ENCODE results near the gene PLEKHG5. TPM values are rescaled to one million over a fixed set of nuclear protein-coding genes. Genes with fewer than 3 reads are reported as not detected.

PLEKHG5 gene
- total and polyA plus RNA-seq, 11 donors: 7.2 to 20.2 (median 15.2) TPM

GRCh38 chr1:6419397-6419803 is 72.1 kb downstream of the PLEKHG5 start:
- no peak for DNase-seq
- TF ChIP-seq POLR2A (IDR thresholded peaks at IDR 0.05): no peak
- no peak for TF ChIP-seq CTCF (IDR thresholded peaks at IDR 0.05)
- intact Hi-C loops (cut with DNase I): no loop called here
- no peak for ATAC-seq
- Histone ChIP-seq H3K27ac (no peak overlapping the region), H3K4me1 (peaks cover 2 to 41% (median 36%) of the 10 kb centered on the region in 12 donors), H3K36me3 (no peaks in the 10 kb centered on the region), H3K9me3 (no peaks in the 10 kb centered on the region), H3K4me3 (peak overlapping the region; percentile 14 to 55 (median 42)), H3K27me3 (peaks cover 68 to 100% (median 93%) of the 10 kb centered on the region in 9 donors)
- WGBS, 4 donors: 0 to 3% (median 3%) methylated on average over 13 to 48 of the region's 48 CpGs

GRCh38 chr1:6418668-6419396 is 72.6 kb downstream of the PLEKHG5 start:
- Histone ChIP-seq H3K36me3 (no peaks in the 10 kb centered on the region), H3K27ac (no peak overlapping the region), H3K9me3 (no peaks in the 10 kb centered on the region), H3K4me1 (peaks cover 2 to 38% (median 30%) of the 10 kb centered on the region in 12 donors), H3K4me3 (peak overlapping the region in 8 of 12 donors; percentile 16 to 55 (median 42)), H3K27me3 (peaks cover 63 to 100% (median 93%) of the 10 kb centered on the region in 9 donors)
- 7 to 12% (median 8%) methylated on average over 18 to 69 of the region's 69 CpGs for WGBS, 4 donors
- no peak for DNase-seq
- TF ChIP-seq CTCF (IDR thresholded peaks at IDR 0.05): no peak
- no peak for TF ChIP-seq POLR2A (IDR thresholded peaks at IDR 0.05)
- intact Hi-C loops (cut with DNase I): no loop called here
- ATAC-seq: no peak

GRCh38 chr1:6417961-6418667 is 73.4 kb downstream of the PLEKHG5 start:
- DNase-seq: no peak
- Histone ChIP-seq H3K36me3 (no peaks in the 10 kb centered on the region), H3K27ac (no peak overlapping the region), H3K4me1 (peaks cover 2 to 31% (median 23%) of the 10 kb centered on the region in 12 donors), H3K4me3 (no peak overlapping the region), H3K9me3 (no peaks in the 10 kb centered on the region), H3K27me3 (peaks cover 57 to 99% (median 92%) of the 10 kb centered on the region in 9 donors)
- intact Hi-C loops (cut with DNase I): no loop called here
- WGBS, 4 donors: 68 to 80% (median 71%) methylated on average over 6 to 8 of the region's 8 CpGs
- TF ChIP-seq CTCF (IDR thresholded peaks at IDR 0.05): no peak
- TF ChIP-seq POLR2A (IDR thresholded peaks at IDR 0.05): no peak
- ATAC-seq: no peak

Small RNA genes lying within 50 kb of the gene (microRNA-seq; reads per million reads assigned to microRNA genes)
- 0 reads per million in 4 donors for gene MIR4252

Other genes with a start within 250 kb of the PLEKHG5 start
- gene HES3, start 247.5 kb downstream of the PLEKHG5 start, total RNA-seq: not detected
- not detected for gene HES3, start 247.5 kb downstream of the PLEKHG5 start, polyA plus RNA-seq
- gene GPR153, start 230.6 kb downstream of the PLEKHG5 start, total RNA-seq: 10 to 100 TPM in 1 of 9 donors, 1 to 10 TPM in 8; 2.7 to 30.0 (median 4.8) TPM
- 1 to 10 TPM; 2.7 to 4.7 TPM for gene GPR153, start 230.6 kb downstream of the PLEKHG5 start, polyA plus RNA-seq
- 10 to 100 TPM in 7 of 9 donors, 1 to 10 TPM in 2; 5.7 to 34.0 (median 12.6) TPM for gene ACOT7, start 97.9 kb downstream of the PLEKHG5 start, total RNA-seq
- 10 to 100 TPM in 1 of 2 donors, 1 to 10 TPM in 1; 6.2 to 38.9 TPM for gene ACOT7, start 97.9 kb downstream of the PLEKHG5 start, polyA plus RNA-seq
- gene HES2, start 71.7 kb downstream of the PLEKHG5 start, total RNA-seq: under 1 TPM in 1 of 9 donors, not detected in 8; 0.14 TPM
- under 1 TPM; 0.04 to 0.12 TPM for gene HES2, start 71.7 kb downstream of the PLEKHG5 start, polyA plus RNA-seq
- 1 to 10 TPM in 1 of 9 donors, under 1 TPM in 3, not detected in 5; 0.15 to 1.3 (median 0.42) TPM for gene ESPN, start 66.9 kb downstream of the PLEKHG5 start, total RNA-seq
- under 1 TPM in 1 of 2 donors, not detected in 1; 0.10 TPM for gene ESPN, start 66.9 kb downstream of the PLEKHG5 start, polyA plus RNA-seq
- 10 to 100 TPM in 3 of 9 donors, 1 to 10 TPM in 6; 5.2 to 11.6 (median 9.3) TPM for gene TNFRSF25, start 25.5 kb downstream of the PLEKHG5 start, total RNA-seq
- gene TNFRSF25, start 25.5 kb downstream of the PLEKHG5 start, polyA plus RNA-seq: 10 to 100 TPM in 1 of 2 donors, 1 to 10 TPM in 1; 4.7 to 17.5 TPM
- 10 to 100 TPM; 13.1 to 20.6 (median 16.5) TPM for gene NOL9, start 62.8 kb upstream of the PLEKHG5 start, total RNA-seq
- gene NOL9, start 62.8 kb upstream of the PLEKHG5 start, polyA plus RNA-seq: 1 to 10 TPM; 5.7 to 5.8 TPM
- not detected for gene TAS1R1, start 63.6 kb upstream of the PLEKHG5 start, total RNA-seq
- gene TAS1R1, start 63.6 kb upstream of the PLEKHG5 start, polyA plus RNA-seq: not detected
- gene ZBTB48, start 88.3 kb upstream of the PLEKHG5 start, total RNA-seq: 10 to 100 TPM in 7 of 9 donors, 1 to 10 TPM in 2; 6.4 to 23.1 (median 11.8) TPM
- 10 to 100 TPM; 12.4 to 17.0 TPM for gene ZBTB48, start 88.3 kb upstream of the PLEKHG5 start, polyA plus RNA-seq
- 100 to 1,000 TPM in 1 of 9 donors, 10 to 100 TPM in 8; 38.7 to 179 (median 65.4) TPM for gene KLHL21, start 111.2 kb upstream of the PLEKHG5 start, total RNA-seq
- gene KLHL21, start 111.2 kb upstream of the PLEKHG5 start, polyA plus RNA-seq: 10 to 100 TPM; 28.6 to 47.8 TPM
- gene PHF13, start 122.1 kb upstream of the PLEKHG5 start, total RNA-seq: 10 to 100 TPM in 2 of 9 donors, 1 to 10 TPM in 7; 3.5 to 11.2 (median 7.9) TPM
- 1 to 10 TPM; 2.9 to 7.3 TPM for gene PHF13, start 122.1 kb upstream of the PLEKHG5 start, polyA plus RNA-seq
- gene THAP3, start 133.2 kb upstream of the PLEKHG5 start, total RNA-seq: 10 to 100 TPM in 7 of 9 donors, 1 to 10 TPM in 2; 7.5 to 20.7 (median 12.1) TPM
- 10 to 100 TPM; 21.7 to 22.1 TPM for gene THAP3, start 133.2 kb upstream of the PLEKHG5 start, polyA plus RNA-seq
- 10 to 100 TPM; 42.4 to 67.4 (median 61.2) TPM for gene DNAJC11, start 210.1 kb upstream of the PLEKHG5 start, total RNA-seq
- gene DNAJC11, start 210.1 kb upstream of the PLEKHG5 start, polyA plus RNA-seq: 10 to 100 TPM; 45.1 to 47.8 TPM

Measured in heart left ventricle (tissue), 16 donors.